HuH-7.5 (cell line): ENCODE results near the gene ATP1A1.

Experiments
- DNase-seq: peaks from one replicate; pipeline ENCODE4 v3.0.0; 2011; ENCODE audit warnings: low spot score

ATP1A1 gene

DNA sequence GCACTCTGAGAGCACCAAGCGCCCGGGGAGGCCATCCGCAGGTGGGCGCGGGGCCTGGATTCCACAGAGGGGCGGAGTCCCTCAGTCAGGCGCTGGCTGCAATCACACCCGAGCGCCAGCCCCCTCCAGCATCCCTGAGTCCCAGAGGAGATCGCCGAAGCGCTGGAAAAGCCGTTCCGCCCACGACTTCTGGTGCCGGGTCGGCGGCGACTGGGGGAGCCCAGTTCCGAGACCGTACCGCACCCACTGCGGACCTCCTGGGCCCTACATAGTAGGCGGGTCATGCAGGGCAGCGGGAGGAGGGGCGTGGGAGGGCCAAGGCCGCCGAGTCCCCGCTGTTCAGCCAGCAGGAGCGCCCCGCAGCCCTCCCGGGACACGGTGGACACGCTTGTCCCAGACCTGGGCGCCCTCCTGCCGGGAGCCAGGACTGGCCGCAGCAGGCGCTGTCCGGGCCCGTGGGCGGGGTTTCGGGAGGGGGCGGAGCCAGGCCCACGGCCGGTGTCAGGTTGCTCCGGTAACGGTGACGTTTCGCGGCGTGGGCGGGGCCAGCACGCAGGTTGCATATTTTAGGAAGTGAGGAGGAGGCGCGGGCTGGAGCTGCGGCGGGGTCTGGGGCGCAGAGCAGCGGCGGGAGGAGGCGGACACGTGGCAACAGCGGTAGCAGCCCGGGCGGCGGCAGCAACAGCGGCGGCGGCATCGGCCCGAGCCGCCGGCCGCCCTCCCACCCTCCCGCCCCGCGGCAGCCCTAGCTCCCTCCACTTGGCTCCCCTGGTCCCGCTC is at the start of gene ATP1A1:
Gene ATP1A1 (plus strand): TSS at position 594 of the 780 bp plus-strand sequence. CDS start 268 bp downstream, outside the sequence.
- peak; percentile 85 for DNase-seq

DNA sequence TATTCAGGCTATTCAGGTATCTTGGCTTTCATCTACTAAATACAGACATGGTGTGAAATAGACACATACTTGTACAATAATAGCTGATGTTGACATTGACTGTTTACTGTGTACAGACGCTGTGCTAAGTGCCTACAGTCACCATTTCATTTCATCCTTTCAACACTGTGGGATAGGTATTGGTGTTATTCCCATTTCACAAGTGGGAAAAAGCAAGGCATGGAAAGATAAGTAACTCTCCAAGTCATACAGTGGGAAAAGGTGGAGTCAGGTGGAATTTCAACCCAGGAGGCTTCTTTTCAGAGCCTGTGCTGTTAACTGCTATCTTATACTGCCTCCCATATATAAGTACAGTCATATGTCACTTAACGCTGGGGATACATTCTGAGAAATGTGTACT is 49.6 kb upstream of the ATP1A1 start:
- no peak for DNase-seq

DNA sequence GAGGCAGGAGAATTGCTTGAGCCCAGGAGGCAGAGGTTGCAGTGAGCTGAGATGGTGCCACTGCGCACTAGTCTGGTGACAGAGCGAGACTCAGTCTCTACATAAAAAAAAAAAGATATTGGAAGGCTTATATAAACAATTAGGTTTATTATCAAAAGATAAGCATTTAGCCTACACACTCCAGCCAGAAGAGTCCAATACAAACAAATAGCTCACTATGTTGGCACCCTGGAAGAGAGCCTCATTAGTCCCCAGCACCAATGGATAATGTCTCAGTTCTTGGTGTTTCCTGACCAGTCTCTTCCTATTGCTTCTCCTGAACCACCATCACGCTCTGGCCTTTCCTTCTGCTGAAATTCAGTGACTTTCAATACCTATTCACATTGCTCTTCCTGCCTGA is 48.6 kb upstream of the ATP1A1 start:
- no peak for DNase-seq

DNA sequence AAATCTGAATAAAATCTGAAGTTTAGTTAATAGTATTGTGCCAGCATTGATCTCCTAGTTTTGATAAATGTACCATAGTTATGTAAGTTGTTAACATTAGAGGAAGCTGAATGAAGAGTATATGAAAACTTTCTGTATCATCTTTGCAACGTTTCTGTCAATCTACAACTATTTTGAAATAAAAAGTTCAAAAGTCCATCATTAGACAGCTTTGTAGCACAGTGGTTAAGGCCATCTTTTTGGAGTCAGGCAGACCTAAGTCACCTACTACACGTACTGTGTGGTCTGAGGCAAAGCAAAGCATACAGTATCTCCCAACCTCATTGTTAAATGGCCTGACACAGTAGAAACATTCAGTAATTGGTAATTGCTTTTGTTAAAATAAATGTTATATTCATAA is 47.9 kb upstream of the ATP1A1 start:
- no peak for DNase-seq

DNA sequence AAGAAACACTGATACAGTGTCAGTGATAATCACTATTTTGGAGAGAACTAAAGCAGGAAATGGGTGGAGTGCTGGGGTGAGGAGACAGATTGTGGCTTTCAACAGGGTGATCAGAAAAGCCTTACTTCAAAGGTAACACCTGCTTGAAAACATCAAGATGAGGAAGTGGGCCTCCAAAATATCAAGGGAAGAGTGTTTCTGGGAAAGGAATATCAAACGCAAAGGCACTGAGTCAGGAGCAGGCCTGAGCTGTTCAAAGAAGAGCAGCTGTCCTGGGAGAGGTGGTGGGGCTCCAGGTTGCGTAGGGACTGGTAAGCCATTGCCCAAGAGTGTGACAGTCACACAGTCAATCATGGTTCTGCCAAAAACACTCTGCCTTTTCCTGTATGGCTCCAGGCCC is 47.1 kb upstream of the ATP1A1 start:
- DNase-seq = no peak

DNA sequence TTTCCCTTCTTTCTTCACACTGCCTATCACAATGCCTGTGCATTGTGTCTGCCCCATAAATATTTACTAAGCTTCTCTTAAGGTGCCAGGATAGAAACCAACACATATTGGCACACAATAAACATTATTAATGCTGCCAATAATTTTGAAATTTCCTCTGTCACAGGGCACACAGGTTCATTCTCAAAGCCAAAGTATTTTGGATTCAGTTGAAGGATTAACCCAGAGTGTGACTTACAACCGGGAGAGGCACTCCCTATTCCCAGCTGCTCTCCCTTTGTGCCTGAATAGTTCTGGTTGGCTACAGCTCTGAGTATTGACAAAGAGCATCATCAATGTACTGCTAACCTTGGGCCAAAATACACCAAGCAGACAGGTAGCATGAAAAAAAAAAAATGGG is 46.6 kb upstream of the ATP1A1 start:
- DNase-seq = no peak

DNA sequence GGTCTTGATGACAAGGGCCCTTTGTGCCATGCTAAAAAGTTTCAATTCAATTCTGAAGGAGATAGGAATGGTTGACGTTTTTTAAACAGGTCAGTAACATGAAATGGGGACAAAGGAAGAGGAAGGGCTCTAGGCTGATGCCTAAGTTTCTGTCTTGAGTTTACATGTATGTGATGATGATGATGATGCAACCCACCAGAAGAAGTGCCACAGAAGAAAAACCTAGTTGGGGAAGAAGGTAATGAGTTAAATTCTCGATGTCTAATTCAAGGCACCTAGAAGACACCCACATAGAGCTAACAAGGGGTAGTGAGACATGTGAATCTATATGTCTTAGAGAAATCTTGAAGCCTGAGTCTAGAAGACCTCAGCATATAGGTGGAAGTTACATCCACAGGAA is 44.4 kb upstream of the ATP1A1 start:
- no peak for DNase-seq

DNA sequence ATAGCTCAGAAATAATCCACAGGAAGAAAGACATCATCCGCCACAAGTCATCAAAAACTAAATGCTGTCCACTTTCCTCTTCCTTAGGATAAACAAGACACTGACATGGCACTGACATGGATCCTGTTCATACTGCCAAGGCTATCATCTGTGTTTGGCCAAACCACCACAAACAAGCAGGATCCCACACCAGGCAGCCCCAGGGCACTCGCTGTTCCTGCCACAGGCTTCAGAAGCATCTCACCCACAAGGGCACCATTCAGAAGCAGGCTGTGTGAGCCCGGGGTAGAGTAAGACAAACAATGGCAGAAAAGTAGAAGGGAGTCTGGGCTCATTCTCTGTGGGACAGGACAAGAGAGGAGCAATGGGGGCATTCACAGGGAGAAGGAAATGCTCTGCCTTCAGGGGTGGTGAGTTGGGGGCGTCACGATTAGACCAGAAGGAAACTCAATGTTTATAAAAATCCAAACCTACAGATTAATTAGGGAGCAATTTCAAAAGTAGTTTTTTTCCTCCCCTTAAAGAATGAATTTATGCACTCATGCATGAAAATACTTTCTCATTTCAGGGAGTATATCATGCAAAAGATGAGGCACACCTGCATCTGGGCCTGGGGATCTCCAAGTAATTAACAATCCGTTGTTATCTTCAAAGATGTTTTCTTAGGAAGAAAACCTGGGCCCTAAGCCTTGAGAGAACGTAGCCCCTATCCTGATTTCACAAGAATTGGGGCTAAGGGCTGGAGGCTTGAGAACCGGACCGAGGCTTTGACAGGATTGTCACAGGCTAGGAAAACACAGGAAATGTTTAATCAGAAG is 43.3 kb upstream of the ATP1A1 start:
- DNase-seq = no peak

DNA sequence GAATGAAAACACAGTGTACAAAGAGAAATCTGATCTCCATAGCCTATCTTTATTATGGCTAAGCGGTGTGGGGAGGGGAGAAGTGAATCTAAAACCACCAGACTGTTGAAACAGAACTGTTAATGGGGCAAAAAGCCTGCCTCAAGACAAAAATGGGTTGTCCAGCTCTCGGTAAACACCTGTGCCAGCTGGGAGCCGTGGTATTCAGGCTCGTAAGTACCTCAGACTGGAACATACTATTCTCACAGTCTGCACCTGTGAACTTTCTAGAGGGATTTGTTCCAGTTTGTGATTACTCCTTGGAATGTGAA is 42.7 kb upstream of the ATP1A1 start:
- DNase-seq = no peak

DNA sequence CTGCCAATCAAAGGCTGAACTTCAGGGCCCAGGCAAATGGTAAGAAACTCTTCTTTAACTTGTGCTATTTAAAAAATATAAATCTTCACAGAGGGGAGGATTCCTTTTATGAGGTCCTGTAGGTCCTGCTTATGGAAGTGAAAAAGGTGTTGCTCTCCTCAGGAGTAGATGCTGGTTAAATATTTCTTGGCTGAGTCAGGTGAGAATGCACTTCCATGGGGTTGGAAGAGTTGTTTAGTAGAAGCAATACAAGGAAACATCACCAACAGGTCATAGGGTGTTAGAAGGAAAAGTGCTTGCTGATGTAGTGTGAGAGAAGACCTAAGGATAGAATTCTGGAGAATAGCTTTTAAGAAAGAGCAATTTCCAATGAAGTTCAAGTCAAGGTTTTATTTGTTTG is 42.2 kb upstream of the ATP1A1 start:
- DNase-seq = no peak

DNA sequence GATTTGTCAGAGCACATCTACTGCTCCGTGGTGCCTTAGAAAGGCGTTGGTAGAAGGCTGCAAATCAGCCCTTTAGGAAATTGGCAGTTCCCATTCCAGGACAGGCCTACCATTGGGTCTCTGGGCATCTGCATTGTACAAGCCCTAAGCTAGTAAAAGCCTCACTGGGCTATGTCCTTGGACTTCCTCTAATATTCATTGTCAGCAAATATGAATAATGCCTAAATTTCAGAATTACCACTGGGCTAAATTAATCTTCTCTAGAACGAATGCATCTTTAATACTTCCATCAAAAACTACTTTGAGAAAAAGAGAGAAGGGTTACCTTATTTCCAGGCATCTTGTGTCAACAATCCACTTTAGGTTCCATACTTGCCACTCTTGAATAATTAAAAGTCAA is 41.5 kb upstream of the ATP1A1 start:
- no peak for DNase-seq

DNA sequence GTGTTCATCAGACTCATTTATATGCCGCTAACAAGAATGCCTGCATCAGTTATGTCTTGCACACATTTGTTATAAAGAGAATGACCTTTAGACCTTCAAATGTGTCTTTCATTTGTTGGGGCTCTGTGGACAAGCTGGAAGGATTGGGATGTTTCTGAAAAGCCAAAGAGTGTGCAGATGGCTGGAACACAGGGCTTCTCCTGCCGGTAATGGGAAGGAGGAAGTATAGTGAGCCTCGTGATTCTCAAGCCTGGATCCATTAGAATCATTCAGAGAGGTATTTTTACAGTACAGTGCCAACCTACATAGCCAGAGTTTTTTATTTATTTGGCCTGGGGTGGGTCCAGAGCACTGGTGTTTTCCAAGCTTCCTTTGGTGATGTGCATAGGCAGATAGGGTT is 40.6 kb upstream of the ATP1A1 start:
- DNase-seq = no peak

DNA sequence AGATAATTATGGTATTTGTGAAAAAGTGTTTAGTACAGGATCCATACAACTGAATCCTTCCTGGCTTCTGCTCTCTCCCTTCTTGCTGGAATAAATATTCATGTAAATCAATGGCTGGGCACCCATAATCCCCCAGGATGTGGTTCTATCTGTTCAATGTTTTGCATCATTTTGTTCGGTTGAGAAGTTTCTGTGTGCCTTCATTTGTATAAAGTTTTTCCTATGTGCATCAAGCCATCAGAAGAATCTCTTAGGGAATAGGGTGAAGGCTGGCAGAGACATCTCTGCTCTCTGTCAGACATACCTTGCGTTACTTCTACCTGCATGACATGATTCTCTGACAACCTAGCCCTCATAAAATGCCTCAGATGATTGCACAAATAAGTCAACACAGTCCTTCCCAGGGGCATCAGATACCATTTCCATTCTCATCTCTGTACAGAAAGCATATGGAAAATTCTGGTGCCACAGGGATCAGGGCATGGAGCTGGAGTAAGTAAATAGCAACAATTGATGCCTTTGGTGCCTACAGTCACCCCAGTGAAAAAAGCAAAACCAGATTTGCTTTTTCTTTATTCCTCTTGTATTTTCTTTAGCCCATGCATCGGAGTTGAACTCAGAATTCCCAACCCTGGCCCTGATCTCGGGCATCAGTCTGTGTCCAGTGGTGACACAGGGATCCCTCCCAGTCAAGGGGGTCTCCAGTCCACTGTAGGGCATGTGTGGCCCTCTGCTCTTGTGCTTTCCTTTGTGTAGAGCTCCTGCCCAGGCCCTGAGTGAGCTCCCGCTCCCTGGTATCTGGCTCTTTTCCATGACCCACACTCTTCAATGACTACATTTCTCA is 39.7 kb upstream of the ATP1A1 start:
- no peak for DNase-seq

DNA sequence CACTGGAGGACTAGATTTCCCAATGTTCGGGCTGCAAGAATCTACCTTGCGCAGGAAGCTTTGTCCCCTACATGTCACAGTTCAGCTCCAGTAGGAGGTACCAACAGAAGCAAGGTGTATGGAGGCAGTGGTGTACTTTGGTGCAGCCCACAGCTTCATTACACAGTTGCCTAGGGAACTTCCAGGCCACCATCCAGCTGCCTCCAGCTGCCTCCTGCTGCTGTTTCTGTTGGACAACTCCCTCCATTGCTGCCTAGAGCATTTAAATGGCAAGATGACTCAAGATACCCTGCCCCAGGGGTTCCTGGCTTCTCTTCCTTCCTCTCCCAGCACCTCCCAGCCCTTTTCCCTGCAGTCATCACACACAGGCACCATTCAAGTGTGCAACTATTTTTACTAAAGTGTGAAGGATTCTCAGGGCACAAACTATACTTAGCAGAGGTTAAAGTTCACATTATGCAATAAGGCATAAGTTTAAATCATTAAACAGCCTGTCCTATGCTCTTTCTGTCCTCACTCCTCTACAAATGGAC is 39.0 kb upstream of the ATP1A1 start:
- no peak for DNase-seq

DNA sequence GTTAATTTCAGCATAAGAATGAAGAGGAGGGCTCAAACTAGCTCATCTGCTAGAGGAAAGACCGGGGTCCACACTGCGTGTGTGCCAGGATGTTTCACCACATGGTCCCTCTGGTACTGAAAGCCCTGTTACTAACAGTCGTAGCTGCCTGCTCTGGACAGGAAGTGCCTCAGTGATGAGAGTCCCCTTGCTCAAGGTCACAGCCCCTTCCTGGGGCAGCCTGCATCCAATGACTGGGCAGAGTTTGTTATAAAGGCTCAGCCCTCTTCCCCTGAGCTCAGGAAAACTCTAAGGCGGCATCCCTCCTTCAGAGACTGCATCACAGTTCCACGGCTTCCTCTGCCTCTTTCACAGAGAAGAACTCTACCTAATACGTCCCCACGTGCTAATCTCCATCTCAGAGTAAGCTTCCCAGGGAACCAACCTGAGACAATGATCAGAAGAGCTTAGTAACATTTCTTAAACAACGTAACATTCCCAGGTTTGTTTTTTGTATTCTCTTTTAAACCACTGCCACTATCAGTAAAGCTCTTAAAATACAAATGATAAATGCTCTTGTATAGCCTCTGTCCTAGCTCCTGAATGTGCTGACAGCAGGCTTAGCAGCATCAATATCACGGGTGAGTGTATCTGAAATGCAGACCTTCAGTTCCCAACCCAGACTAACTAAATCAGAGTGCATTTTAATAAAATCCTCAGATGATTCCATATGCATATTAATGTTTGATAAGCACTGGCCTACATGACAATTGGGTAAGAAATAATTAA is 38.0 kb upstream of the ATP1A1 start:
- DNase-seq = no peak

DNA sequence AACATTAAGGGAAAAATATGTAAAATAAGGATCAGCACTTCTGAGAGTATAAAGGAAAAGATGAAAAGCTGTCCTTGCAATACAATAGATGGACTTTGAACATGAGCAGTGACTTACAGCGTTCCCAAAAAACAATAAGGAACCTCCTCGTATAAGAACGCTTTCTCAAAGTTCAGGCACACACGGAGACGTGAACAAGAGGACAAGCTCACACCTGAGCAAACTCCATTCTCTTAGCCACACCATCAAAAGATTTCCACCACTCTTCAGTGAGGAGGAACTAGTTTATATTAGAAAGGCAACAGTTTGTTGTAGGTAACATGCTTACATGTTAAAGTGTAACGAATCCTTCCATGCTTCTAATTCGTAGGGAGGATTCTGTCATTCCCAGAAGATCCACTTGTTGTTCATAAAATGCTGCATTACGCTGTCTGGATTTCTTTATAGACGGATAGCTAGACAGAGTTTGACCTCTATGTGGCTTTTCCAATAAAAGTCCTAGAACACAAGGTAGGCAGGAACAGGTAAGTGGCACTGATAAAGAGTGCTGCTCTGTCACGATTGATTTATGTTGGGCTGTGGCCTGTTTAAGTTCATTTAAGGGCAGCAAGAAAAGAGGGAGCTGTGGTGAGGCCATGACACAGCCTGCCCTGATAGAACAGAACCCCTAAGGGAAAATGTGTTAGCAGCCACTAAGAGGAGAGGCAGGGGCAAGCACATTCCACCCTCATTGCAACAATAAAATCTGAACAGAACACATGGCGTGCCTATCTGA is 37.0 kb upstream of the ATP1A1 start:
- no peak for DNase-seq

DNA sequence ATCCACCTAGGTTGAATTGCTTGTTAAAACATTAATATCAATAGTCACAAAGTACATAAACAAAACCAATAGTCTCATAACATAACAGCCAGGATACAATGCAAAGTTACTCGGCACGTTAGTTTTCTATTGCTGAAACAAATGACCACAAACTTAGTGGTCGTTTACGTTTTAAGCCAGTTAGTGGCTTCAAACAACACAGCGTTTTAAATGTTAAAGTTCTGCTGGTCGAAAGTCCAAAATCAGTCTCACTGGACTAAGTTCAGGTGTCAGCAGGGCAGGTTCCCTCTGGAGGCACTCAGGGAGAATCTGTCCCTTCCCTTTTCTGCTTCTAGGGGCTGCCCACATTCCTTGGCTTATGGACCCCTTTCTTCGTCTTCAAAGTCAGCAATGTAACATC is 35.6 kb upstream of the ATP1A1 start:
- no peak for DNase-seq

DNA sequence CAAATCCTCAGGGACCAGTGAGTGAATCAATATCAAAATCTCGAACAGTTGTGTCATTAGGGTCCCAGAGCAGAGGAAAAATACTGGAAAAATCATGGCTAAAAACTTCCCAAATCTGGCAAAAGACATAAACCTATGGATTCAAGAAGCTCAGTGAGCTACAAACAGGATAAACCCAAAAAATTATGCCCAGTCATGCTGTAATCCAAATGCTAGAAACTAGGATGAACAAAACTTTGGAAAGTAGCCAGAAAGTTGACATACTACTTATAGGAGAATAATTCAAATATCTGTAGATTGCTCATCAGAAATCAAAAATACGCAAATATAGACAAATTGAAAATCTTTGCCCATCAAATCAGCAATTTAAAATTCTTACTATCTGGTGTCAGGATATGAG is 34.6 kb upstream of the ATP1A1 start:
- no peak for DNase-seq

DNA sequence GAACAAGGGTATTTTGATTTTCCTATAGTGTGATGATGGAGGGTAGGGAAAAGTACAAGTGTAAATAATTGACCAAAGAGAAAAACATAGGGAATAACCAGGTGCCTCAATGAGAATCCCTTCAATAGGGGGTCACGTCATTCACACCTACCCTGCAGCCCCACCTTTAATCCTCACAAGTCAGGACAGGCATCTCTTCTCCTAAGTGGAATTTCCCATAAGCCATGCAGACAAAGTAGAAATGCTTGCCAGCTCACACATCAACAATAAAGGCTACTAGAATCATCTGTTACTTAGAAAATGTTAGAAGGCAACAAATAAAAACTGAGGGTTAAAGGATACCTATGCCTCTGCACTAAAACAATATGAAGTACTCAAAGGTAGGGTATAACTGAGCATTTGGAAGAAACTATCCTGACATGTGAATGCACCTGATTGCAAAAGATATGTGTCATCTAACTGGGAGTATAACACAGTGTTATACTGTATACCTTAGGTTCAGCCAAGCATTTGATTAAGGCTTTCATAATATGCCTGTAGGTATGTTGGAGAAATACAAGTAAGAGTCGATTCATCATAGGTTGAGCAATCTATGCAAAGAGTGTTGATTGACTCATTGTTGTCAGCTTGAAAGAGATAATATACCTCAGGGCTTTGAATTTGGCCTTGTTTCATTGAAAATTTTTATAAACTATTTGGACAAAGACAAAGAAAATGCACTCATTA is 32.4 kb upstream of the ATP1A1 start:
- DNase-seq = no peak

DNA sequence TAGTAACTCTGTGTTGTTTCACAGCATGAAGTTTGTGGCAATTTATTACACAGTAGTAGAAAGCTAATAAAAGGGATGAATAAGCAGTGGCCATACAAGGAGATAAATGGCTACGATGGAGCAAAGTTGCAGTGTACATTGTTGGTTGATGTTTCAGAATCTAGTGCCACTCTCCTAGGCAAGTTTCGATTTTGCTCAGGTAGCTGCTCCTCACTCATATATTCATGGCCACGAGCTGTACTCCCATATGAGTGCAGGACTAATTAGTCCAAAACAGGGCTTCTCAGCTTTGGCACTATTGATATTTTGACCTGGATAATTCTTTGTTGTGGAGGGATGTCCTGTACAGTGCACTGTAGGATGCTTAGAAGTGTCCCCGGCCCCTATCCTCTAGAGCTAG is 30.0 kb upstream of the ATP1A1 start:
- DNase-seq = no peak
